GM23338 (cell line): Measurements from ENCODE around the gene NRSN2.

Source experiments
- CTCF ChIP-seq, 2 experiments: fragments of 200-600 bp in 1 of 2; sonication (generic) in 1 of 2; conservative IDR thresholded peaks; 2 replicates each; pipeline versions ENCODE4 v1.5.1 to v1.6.1; 2016 to 2017; ENCODE audit warnings: antibody characterized with exemption in 2 of 2, low read depth in 2 of 2, mild to moderate bottlenecking in 2 of 2, moderate library complexity in 1 of 2
- EZH2 ChIP-seq: fragments of 200-600 bp; sonication (generic); IDR thresholded peaks from one replicate; pipeline ENCODE4 v1.8.0; 2017; ENCODE audit warnings: antibody characterized with exemption, mild to moderate bottlenecking, low read depth; ENCODE audit not compliant: unreplicated experiment
- STAT1 ChIP-seq: IDR thresholded peaks from one replicate; pipeline ENCODE4 v1.6.1; 2016; ENCODE audit warnings: antibody characterized with exemption; ENCODE audit not compliant: unreplicated experiment

- TF ChIP-seq CTCF (conservative IDR thresholded peaks at IDR 0.05; ENCODE audit: low read depth in 2 of 2) (no peak), STAT1 (no peak), EZH2 (no peak)
Observed at GRCh38 chr20:309841-310644, 36.9 kb upstream of the NRSN2 start.
